NT2/D1 (cell line): ENCODE results near the gene STRN.

ENCODE experiments used
- YY1 ChIP-seq: IDR thresholded peaks from 2 replicates; pipeline ENCODE4 v1.6.1; 2011; ENCODE audit not compliant: insufficient read length, insufficient read depth
- ZNF274 ChIP-seq: IDR thresholded peaks from 2 replicates; pipeline ENCODE4 v1.6.1; 2011; ENCODE audit warnings: mild to moderate bottlenecking, low read depth, low read length

DNA sequence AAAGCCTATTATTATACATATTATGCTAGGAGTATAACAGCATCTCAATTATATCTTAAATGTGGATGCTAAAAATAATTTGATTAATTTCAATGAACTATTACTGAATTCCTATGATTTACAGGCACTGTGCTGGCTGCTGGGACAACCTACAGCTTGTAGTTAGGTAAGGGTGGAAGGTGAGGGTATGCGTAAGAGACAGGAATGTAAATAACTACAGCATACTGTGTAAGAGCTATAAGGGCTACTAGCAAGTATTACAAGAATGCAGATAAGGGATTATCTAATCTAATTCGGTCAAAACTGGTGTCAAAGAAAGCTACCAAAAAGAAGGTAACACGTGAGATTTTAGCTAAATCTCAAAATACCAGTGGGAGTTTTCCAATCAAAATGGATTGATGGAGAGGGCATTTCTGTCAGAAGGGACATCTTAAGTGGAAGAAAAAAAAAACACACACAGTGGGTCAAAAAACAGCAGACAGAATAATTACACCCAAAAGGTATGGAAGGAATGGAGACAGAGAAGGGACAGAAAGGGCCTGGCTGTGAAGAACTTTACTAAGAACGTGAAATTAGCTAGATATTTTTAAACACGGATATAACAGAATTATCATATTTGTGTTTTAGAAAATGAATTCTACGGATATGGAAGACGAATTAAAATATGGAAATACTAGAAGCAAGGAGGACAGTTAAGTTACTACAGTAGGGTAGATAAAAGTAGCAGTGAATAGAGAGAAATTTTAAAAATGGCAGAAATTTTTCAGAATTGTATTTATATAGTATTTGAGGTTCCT lies 47.1 kb downstream of the STRN start:
- TF ChIP-seq ZNF274 (no peak), YY1 (no peak)
